NB4 (cell line): Measurements from ENCODE around the gene ARHGAP15.

ENCODE experiments used
- POLR2A ChIP-seq: IDR thresholded peaks from 2 replicates; pipeline ENCODE4 v1.6.1; 2011; ENCODE audit warnings: mild to moderate bottlenecking; ENCODE audit not compliant: insufficient read length; ENCODE audit errors: extremely low read depth
- TF ChIP-seq, protein P1 (sequence below): IDR thresholded peaks from one replicate; pipeline ENCODE4 v1.5.1; 2012; ENCODE audit warnings: low read depth, low read length

- TF ChIP-seq, protein P1, sequence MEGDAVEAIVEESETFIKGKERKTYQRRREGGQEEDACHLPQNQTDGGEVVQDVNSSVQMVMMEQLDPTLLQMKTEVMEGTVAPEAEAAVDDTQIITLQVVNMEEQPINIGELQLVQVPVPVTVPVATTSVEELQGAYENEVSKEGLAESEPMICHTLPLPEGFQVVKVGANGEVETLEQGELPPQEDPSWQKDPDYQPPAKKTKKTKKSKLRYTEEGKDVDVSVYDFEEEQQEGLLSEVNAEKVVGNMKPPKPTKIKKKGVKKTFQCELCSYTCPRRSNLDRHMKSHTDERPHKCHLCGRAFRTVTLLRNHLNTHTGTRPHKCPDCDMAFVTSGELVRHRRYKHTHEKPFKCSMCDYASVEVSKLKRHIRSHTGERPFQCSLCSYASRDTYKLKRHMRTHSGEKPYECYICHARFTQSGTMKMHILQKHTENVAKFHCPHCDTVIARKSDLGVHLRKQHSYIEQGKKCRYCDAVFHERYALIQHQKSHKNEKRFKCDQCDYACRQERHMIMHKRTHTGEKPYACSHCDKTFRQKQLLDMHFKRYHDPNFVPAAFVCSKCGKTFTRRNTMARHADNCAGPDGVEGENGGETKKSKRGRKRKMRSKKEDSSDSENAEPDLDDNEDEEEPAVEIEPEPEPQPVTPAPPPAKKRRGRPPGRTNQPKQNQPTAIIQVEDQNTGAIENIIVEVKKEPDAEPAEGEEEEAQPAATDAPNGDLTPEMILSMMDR = no peak
- TF ChIP-seq POLR2A = no peak
Measured at GRCh38 chr2:143716522-143716921, 587.3 kb downstream of the ARHGAP15 start.
